Left ventricle myocardium inferior (tissue), 1 donor: Measurements from ENCODE around the gene TLR9. TPM values are rescaled to one million over a fixed set of nuclear protein-coding genes. Genes with fewer than 3 reads are reported as not detected.

Experiments used
- DNase-seq: peaks from one replicate; pipeline ENCODE4 v3.0.0-alpha.2; 2020
- H3K27ac ChIP-seq: fragments of 200-600 bp; replicated peaks from 2 replicates; pipeline ENCODE4 v1.8.0; 2021
- H3K27me3 ChIP-seq: fragments of 200-600 bp; 2 replicates; pipeline ENCODE4 v1.8.0; 2021; ENCODE audit warnings: low read depth
- H3K36me3 ChIP-seq: fragments of 200-600 bp; 2 replicates; pipeline ENCODE4 v1.8.0; 2021
- H3K4me1 ChIP-seq: fragments of 200-600 bp; 2 replicates; pipeline ENCODE4 v1.8.0; 2021
- H3K4me3 ChIP-seq: fragments of 200-600 bp; 2 replicates; pipeline ENCODE4 v1.8.0; 2021; ENCODE audit warnings: mild to moderate bottlenecking, moderate library complexity
- H3K9me3 ChIP-seq: fragments of 200-600 bp; replicated peaks from 2 replicates; pipeline ENCODE4 v1.8.0; 2021
- intact Hi-C: fragments of 100-400 bp; cut with micrococcal nuclease; formaldehyde crosslinking; loops from one replicate; pipeline ENCODE4 v1.11.0; 2022
- total RNA-seq: library from RNA; stranded (reverse); fragmentation: NEBNext Ultra II Directional; extraction: Animal tissue kit (Norgen Biotek cat#: 25700); gene quantifications from one replicate; pipeline ENCODE4 v1.2.1, GENCODE V29; 2021
- TF ChIP-seq, protein P1 (sequence below): fragments of 200-600 bp; IDR thresholded peaks from 2 replicates; pipeline ENCODE4 v1.8.0; 2021; ENCODE audit warnings: antibody characterized with exemption, mild to moderate bottlenecking, borderline replicate concordance
- donor health status: DM: no; HTN: yes; CAD: no; lungs with severe emphysema.

TLR9 gene
- total RNA-seq, 1 donor from 2014 or later = 0.66 TPM

DNA sequence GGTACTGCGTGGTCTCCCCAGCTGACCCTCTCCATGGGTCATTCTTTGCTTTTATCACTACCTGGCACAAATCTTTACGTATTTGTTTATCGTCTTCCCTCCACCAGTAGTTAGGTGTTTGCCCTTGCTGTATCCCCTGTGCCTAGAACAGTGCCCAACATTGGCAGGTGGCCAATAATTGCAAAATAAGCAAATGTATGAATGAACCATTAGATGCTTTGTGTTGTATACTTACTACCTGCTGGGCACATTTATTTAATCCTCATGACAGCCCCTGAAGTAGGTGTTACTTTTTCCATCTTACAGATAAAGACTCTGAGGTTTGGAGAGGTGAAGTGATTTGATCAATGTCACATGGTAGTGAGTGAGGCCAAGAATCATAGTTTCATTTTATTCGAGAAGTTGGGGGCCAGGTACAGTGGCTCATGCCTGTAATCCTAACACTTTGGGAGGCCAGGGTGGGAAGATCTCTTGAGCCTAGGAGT is 15.5 kb upstream of the TLR9 start:
- Histone ChIP-seq H3K4me3 (no peak overlapping the region), H3K36me3 (no peaks in the 10 kb centered on the region), H3K27ac (peak overlapping the region; percentile 94), H3K9me3 (no peaks in the 10 kb centered on the region), H3K4me1 (peaks cover 62% of the 10 kb centered on the region), H3K27me3 (no peaks in the 10 kb centered on the region)
- TF ChIP-seq, protein P1, sequence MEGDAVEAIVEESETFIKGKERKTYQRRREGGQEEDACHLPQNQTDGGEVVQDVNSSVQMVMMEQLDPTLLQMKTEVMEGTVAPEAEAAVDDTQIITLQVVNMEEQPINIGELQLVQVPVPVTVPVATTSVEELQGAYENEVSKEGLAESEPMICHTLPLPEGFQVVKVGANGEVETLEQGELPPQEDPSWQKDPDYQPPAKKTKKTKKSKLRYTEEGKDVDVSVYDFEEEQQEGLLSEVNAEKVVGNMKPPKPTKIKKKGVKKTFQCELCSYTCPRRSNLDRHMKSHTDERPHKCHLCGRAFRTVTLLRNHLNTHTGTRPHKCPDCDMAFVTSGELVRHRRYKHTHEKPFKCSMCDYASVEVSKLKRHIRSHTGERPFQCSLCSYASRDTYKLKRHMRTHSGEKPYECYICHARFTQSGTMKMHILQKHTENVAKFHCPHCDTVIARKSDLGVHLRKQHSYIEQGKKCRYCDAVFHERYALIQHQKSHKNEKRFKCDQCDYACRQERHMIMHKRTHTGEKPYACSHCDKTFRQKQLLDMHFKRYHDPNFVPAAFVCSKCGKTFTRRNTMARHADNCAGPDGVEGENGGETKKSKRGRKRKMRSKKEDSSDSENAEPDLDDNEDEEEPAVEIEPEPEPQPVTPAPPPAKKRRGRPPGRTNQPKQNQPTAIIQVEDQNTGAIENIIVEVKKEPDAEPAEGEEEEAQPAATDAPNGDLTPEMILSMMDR = no peak
- no peak for DNase-seq
- intact Hi-C loops = no loop called here

DNA sequence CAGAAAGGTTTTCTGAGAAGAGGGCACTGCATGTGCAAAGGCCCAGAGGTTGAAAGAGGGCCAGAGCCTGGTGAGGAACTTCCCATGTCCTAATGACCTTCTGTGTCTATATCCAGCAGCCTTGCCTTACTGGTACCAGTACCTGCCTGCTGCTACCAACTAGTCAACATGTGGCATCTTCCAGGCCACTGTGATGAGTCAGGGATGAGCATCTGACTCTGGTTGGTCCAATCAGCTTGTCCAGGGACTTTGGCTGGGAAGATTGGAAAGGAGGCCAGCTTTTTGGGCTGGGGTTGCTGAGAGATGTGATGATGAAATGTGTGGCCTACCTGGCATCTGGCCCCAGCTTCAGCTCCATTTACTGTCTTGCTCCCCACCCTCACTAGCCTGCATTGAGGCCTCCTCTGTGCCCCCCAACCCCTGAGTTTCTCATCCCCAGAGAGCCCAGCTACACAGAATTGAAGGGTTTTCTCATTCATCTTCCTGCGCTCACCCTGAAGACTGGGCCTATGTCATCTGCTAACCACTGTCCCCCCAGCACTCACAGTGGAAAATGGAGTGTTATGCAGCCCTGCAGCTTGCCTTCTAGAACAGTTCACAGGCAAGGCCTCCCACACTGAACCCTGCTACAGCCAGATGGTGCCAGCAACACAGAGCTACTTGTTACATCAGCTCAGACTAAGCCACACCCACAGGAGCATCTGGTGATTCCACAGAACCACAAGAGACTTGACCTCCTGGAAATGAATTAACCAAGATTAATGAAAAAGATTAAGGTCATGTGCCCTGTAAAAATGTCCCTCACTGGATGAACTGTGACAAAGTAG is 14.8 kb upstream of the TLR9 start:
- peak overlapping the region; percentile 94 for H3K27ac ChIP-seq
- H3K4me3 ChIP-seq = peak overlapping the region; percentile 91
- TF ChIP-seq, protein P1 = no peak
- no peaks in the 10 kb centered on the region for H3K27me3 ChIP-seq
- peak; percentile 31 for DNase-seq
- peaks cover 65% of the 10 kb centered on the region for H3K4me1 ChIP-seq
- H3K9me3 ChIP-seq = no peaks in the 10 kb centered on the region
- no peaks in the 10 kb centered on the region for H3K36me3 ChIP-seq
- intact Hi-C loops = no loop called here

DNA sequence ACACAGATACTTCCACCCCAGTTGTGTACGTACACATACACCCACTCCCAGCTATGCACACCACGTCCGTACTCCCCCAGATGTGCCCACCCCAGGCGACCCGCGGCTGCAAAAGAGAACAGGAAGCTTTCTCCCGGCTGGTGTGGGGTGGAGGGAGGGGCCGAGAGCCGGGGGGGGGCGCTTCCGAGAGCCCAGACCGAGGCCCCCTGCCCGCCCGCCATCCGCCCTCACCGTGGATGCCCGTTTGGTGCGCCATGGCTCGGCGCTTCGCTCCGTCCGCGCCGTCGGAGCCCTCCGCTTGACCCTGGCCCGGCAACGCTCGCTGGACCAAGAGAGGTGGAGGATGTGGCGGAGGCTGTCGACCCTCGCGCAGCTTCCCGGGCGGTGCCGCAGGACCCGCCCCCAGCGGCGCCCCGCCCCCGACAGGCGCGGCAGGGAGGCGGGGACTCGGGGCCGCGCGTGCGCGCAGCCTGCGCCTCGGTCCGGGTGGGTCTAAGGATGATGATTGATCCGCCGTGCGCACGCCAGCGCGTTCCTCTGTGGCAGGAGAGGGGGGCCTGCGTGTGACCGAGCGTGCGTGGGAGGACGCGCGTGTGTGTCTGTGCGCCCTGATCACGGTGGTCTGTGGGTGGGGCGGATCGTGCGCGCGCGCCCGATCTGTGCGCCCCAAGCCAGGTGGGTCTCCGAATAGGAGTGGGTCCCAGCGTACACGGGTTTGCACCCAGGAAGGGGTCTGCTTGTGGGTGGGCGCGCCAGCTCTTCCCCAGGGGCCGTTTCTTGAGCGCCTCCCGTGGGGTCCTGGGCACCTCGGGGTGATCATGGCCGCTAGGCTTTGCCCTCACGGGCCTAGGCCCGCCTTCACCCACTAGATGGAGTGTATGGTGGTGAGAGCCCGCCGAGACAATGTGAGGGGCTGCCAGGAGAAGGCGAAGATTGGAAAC is 13.6 kb upstream of the TLR9 start, which contains the start of gene TWF2:
TSS of gene TWF2 (minus strand) at position 398 of the 941 bp plus-strand sequence. CDS start at position 256, 142 bp downstream.
- peak; percentile 80 for DNase-seq
- Histone ChIP-seq H3K36me3 (no peaks in the 10 kb centered on the region), H3K9me3 (no peaks in the 10 kb centered on the region), H3K4me3 (peak within 1 kb of the TSS; percentile 91), H3K27ac (peak within 1 kb of the TSS; percentile 94), H3K4me1 (peaks cover 67% of the 10 kb centered on the region), H3K27me3 (no peaks in the 10 kb centered on the region)
- intact Hi-C loops = no loop called here
- TF ChIP-seq, protein P1 = peak; percentile 58

DNA sequence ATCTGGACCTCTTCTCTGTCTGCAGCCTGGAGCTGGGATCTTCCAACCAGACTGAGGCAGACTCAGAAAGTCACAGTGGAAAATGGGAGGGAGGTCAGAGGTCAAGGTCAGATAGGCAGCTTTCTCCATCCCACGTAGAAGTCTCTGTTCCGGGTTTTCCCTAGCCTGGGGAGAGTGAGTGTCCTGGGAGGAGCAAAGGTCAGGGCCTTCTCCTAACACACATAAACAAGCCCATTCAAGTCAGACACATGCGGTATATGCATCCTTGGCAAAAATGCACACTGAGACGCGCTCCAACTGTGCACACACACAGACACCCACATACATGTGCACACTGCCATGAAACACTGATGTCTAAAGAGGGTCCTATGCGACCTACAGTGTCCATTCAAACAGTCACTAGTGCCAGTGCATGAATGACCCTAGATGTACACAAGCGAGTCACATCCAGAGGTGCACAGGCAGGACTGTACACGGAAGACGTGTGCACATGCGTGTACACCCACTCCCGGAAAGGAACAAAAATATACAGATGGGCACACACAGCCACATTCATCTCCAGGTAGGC is 12.8 kb upstream of the TLR9 start:
- TF ChIP-seq, protein P1 = no peak
- no peaks in the 10 kb centered on the region for H3K9me3 ChIP-seq
- intact Hi-C loops = no loop called here
- H3K4me3 ChIP-seq = peak overlapping the region; percentile 91
- H3K4me1 ChIP-seq = peaks cover 70% of the 10 kb centered on the region
- H3K27me3 ChIP-seq = no peaks in the 10 kb centered on the region
- peak overlapping the region; percentile 94 for H3K27ac ChIP-seq
- no peak for DNase-seq
- peaks cover 3% of the 10 kb centered on the region for H3K36me3 ChIP-seq

DNA sequence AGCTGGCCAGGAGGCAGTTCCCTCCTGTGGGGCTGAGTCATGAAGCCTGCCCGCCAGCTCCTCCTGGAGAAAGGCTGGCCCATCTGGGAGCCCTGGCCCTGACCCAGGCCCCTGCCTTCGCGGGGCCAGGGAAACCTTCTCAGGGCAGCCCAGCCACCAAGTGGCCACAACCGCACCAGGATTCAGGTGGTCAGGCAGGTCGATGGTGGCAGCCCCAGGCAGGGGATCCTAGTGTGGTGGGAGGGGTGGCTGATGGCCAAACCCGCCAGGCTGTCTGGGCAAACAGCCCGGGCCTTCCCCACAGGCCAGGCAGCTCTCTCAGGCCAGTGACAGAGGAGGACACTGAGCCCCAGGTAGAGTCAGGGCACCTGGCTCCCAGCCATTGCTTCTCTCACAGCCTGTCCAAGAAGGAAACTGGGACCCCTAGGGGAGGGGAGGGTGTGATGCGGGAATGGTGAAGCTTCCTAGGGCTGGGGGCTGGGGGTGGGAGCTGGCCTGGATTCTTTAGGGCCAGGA is 12.3 kb upstream of the TLR9 start:
- peaks cover 76% of the 10 kb centered on the region for H3K4me1 ChIP-seq
- DNase-seq = peak; percentile 86
- intact Hi-C loops = no loop called here

More for the DNA sequence above, 12.3 kb upstream of the TLR9 start:
- Histone ChIP-seq H3K27me3 (no peaks in the 10 kb centered on the region), H3K9me3 (no peaks in the 10 kb centered on the region), H3K27ac (peak overlapping the region; percentile 94), H3K4me3 (peak overlapping the region; percentile 91), H3K36me3 (peaks cover 7% of the 10 kb centered on the region)
- TF ChIP-seq, protein P1 = no peak
